A549 (cell line): ENCODE measurements around the gene AKAP6. TPM values are rescaled to one million over a fixed set of nuclear protein-coding genes. Genes with fewer than 3 reads are reported as not detected.

Experiments used
- ATAC-seq, 2 experiments: fragments of 200-7000 bp in 1 of 2; fragments of >200 bp in 1 of 2; cut with Nextera tagmentation in 1 of 2; cut with Tn5 transposase in 1 of 2; 3 replicates each; pipeline versions ENCODE4 v1.8.0 to v1.9.1; 2018 to 2020; ENCODE audit warnings: mild to moderate bottlenecking in 1 of 2, moderate library complexity in 1 of 2
- CTCF ChIA-PET: fragments of 300-600 bp; sonication (Branson Sonifier 250); formaldehyde crosslinking; extraction: SDS; loops from one replicate; lab custom pipeline; 2021; ENCODE audit warnings: antibody characterized with exemption, inconsistent platforms; lab: Yijun Ruan, JAX
- POLR2A ChIA-PET: fragments of 350-600 bp; formaldehyde crosslinking; extraction: SDS; loops from one replicate; lab custom pipeline; 2021; ENCODE audit warnings: antibody characterized with exemption, inconsistent platforms; lab: Yijun Ruan, JAX
- DNase-seq, 2 experiments: peaks; one replicate each; pipeline versions ENCODE4 v3.0.0 to v3.0.0-alpha.2; 2011 to 2016; ENCODE audit warnings: low read depth in 1 of 2, low spot score in 1 of 2
- FAIRE-seq: peaks from 2 replicates; lab custom pipeline; 2011; peaks lifted over from hg19 to GRCh38; lab: Jason Lieb, UNC
- H3K27ac ChIP-seq, 2 experiments: fragments of >200 bp; sonication (Bioruptor Twin); formaldehyde crosslinking; 3 replicates each; pipeline ENCODE4 v1.5.1; 2016 to 2017
- H3K4me1 ChIP-seq: fragments of >200 bp; sonication (Bioruptor Twin); formaldehyde crosslinking; 3 replicates; pipeline ENCODE4 v1.6.1; 2016
- H3K4me2 ChIP-seq: fragments of >200 bp; sonication (Bioruptor Twin); formaldehyde crosslinking; 3 replicates; pipeline ENCODE4 v1.6.1; 2016
- H3K4me3 ChIP-seq: fragments of >200 bp; sonication (Bioruptor Twin); formaldehyde crosslinking; 3 replicates; pipeline ENCODE4 v1.5.1; 2016
- H3K9me3 ChIP-seq: fragments of >200 bp; sonication (Bioruptor Twin); formaldehyde crosslinking; 3 replicates; pipeline ENCODE4 v1.6.1; 2016
- BHLHE40 ChIP-seq: IDR thresholded peaks from 2 replicates; pipeline ENCODE4 v1.6.1; 2012; ENCODE audit warnings: low read depth, low read length, inconsistent platforms
- CBX8 ChIP-seq: fragments of 200-600 bp; sonication (generic); IDR thresholded peaks from 2 replicates; pipeline ENCODE4 v1.6.1; 2016
- CEBPB ChIP-seq, 2 experiments: fragments of >200 bp in 1 of 2; sonication (Bioruptor Twin) in 1 of 2; formaldehyde crosslinking in 1 of 2; IDR thresholded peaks; 2 replicates each; pipeline ENCODE4 v1.6.1; 2012 to 2016
- EHF ChIP-seq: fragments of 250-450 bp; sonication (Bioruptor Pico); IDR thresholded peaks from 2 replicates; pipeline ENCODE4 v1.5.0; 2020; ENCODE audit warnings: mild to moderate bottlenecking
- EP300 ChIP-seq, 2 experiments: fragments of >200 bp; sonication (Bioruptor Twin); formaldehyde crosslinking; IDR thresholded peaks; 2 replicates in 1 of 2; 3 replicates in 1 of 2; pipeline ENCODE4 v1.6.1; 2016 to 2017
- FOSL2 ChIP-seq, 2 experiments: fragments of 450-650 bp in 1 of 2; fragments of >200 bp in 1 of 2; sonication (Bioruptor Twin) in 1 of 2; formaldehyde crosslinking; IDR thresholded peaks; 2 replicates each; pipeline versions ENCODE4 v1.5.0 to v1.6.1; 2016 to 2020; ENCODE audit warnings: mild to moderate bottlenecking in 1 of 2, moderate library complexity in 1 of 2
- HDAC2 ChIP-seq: fragments of 200-600 bp; sonication (generic); IDR thresholded peaks from 2 replicates; pipeline ENCODE4 v1.6.1; 2016
- JUNB ChIP-seq: fragments of >200 bp; sonication (Bioruptor Twin); formaldehyde crosslinking; IDR thresholded peaks from 2 replicates; pipeline ENCODE4 v1.6.1; 2016
- MAFK ChIP-seq: fragments of 450-650 bp; IDR thresholded peaks from 2 replicates; pipeline ENCODE4 v1.6.1; 2014; ENCODE audit not compliant: partially characterized antibody
- NFE2L2 ChIP-seq: fragments of 150-350 bp; conservative IDR thresholded peaks from 2 replicates; pipeline ENCODE4 v1.6.1; 2014; ENCODE audit warnings: low read length
- NPAS2 ChIP-seq: fragments of 250-450 bp; sonication (Bioruptor Pico); IDR thresholded peaks from 2 replicates; pipeline ENCODE4 v1.8.0; 2022; ENCODE audit warnings: mild to moderate bottlenecking, moderate library complexity, borderline replicate concordance
- PHF8 ChIP-seq: fragments of 200-600 bp; sonication (generic); IDR thresholded peaks from 2 replicates; pipeline ENCODE4 v1.6.1; 2016; ENCODE audit warnings: low read depth, mild to moderate bottlenecking, antibody characterized with exemption, moderate library complexity, borderline replicate concordance
- POLR2A ChIP-seq: IDR thresholded peaks from 2 replicates; pipeline ENCODE4 v1.6.1; 2012; ENCODE audit warnings: mild to moderate bottlenecking, low read length
- RAD21 ChIP-seq, 2 experiments: fragments of >200 bp in 1 of 2; sonication (Bioruptor Twin) in 1 of 2; formaldehyde crosslinking in 1 of 2; IDR thresholded peaks in 1 of 2; conservative IDR thresholded peaks in 1 of 2; 2 replicates in 1 of 2; 3 replicates in 1 of 2; pipeline ENCODE4 v1.6.1; 2012 to 2018; ENCODE audit warnings: inconsistent platforms in 1 of 2
- RFX5 ChIP-seq: fragments of 450-650 bp; IDR thresholded peaks from 2 replicates; pipeline ENCODE4 v1.7.1; 2014; ENCODE audit warnings: antibody characterized with exemption, mild to moderate bottlenecking, moderate library complexity
- RNF2 ChIP-seq: fragments of 200-600 bp; sonication (generic); IDR thresholded peaks from 2 replicates; pipeline ENCODE4 v1.6.1; 2016; ENCODE audit warnings: low read depth, mild to moderate bottlenecking, antibody characterized with exemption, moderate library complexity, borderline replicate concordance
- SMC3 ChIP-seq: fragments of >200 bp; sonication (Bioruptor Twin); formaldehyde crosslinking; IDR thresholded peaks from 3 replicates; pipeline ENCODE4 v1.6.1; 2018; ENCODE audit warnings: inconsistent platforms
- TP53 ChIP-seq: fragments of 250-450 bp; sonication (Bioruptor Pico); IDR thresholded peaks from 2 replicates; pipeline ENCODE4 v1.5.0; 2021; ENCODE audit warnings: mild to moderate bottlenecking, moderate library complexity
- WGBS: methylation state at CpG from one replicate; pipeline ENCODE4 v1.1.6; 2017; ENCODE audit errors: missing lambda C conversion rate; 5-methylcytosine and 5-hydroxymethylcytosine counted together
- polyA plus RNA-seq, 4 experiments: library from polyadenylated mRNA; depleted of rRNA in 3 of 4; stranded (reverse); fragments of >200 nt; fragmentation: RNase III in 1 of 4; extraction: RNeasy Plus Mini Kit Qiagen cat#74134 plus additional on column Dnase treatment in 1 of 4; gene quantifications; 2 replicates in 3 of 4; 3 replicates in 1 of 4; pipeline ENCODE4 v1.2.3, GENCODE V29; 2011 to 2017
- TF ChIP-seq, protein P1 (sequence below): IDR thresholded peaks from 2 replicates; pipeline ENCODE4 v1.6.1; 2012
- TF ChIP-seq, protein P2 (sequence below): fragments of >200 bp; sonication (Bioruptor Twin); formaldehyde crosslinking; IDR thresholded peaks from 3 replicates; pipeline ENCODE4 v1.6.1; 2016
- TF ChIP-seq, protein P3 (sequence below): fragments of 450-650 bp; IDR thresholded peaks from 2 replicates; pipeline ENCODE4 v1.6.1; 2014; ENCODE audit warnings: antibody characterized with exemption
- TF ChIP-seq, protein P4 (sequence below): fragments of 150-350 bp; IDR thresholded peaks from 2 replicates; pipeline ENCODE4 v1.6.1; 2014; ENCODE audit warnings: low read depth, mild to moderate bottlenecking, low read length

The AKAP6 gene
- polyA plus RNA-seq, 2 of the 4 experiments (the other 2 are of a cell fraction) = 0.27 to 1.9 TPM

DNA sequence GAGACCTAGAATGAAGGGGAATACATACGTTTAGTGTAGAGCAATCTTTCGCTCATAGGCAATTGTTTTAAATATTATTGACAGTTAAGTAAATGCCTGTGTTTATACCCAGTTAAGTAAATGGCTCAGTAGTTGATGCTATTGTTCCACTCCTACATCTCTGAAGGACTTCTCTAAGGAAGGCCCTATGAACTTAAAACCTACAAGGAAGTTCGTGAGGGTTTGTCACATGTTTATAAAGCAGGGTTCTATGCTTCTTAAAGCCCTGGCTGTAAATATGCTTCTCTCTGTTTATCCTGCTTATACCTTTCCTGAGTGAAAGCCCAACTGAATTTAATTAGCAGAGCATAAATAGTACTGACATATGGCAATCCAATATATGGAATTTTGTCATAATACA, 327.5 kb downstream of the AKAP6 start:
- H3K9me3 ChIP-seq = no peaks in the 10 kb centered on the region; the same call in 2 of the 3 replicates
- peaks cover 8% of the 10 kb centered on the region; the same call in 2 of the 3 replicates for H3K4me1 ChIP-seq
- TF ChIP-seq NPAS2 (CRISPR knock-in tag) (no peak), FOSL2 (IDR thresholded peaks at IDR 0.05) (no peak), FOSL2 (CRISPR knock-in tag; IDR thresholded peaks at IDR 0.05) (no peak), SMC3 (no peak), JUNB (no peak)
- TF ChIP-seq, protein P1, sequence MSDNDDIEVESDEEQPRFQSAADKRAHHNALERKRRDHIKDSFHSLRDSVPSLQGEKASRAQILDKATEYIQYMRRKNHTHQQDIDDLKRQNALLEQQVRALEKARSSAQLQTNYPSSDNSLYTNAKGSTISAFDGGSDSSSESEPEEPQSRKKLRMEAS = no peak
- TF ChIP-seq, protein P2, sequence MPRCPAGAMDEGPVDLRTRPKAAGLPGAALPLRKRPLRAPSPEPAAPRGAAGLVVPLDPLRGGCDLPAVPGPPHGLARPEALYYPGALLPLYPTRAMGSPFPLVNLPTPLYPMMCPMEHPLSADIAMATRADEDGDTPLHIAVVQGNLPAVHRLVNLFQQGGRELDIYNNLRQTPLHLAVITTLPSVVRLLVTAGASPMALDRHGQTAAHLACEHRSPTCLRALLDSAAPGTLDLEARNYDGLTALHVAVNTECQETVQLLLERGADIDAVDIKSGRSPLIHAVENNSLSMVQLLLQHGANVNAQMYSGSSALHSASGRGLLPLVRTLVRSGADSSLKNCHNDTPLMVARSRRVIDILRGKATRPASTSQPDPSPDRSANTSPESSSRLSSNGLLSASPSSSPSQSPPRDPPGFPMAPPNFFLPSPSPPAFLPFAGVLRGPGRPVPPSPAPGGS = no peak
- H3K4me2 ChIP-seq = peak overlapping the region; percentile 19; the same call in 1 of the 3 replicates
- POLR2A ChIA-PET = no interaction called here
- CTCF ChIA-PET = no interaction called here
- no peak for FAIRE-seq
- peak overlapping the region; percentile 50 to 67 for H3K27ac ChIP-seq
- no peak for ATAC-seq
- no peak for DNase-seq
- H3K4me3 ChIP-seq = no peak overlapping the region
- 88% methylated on average over 3 of the region's 3 CpGs for WGBS

DNA sequence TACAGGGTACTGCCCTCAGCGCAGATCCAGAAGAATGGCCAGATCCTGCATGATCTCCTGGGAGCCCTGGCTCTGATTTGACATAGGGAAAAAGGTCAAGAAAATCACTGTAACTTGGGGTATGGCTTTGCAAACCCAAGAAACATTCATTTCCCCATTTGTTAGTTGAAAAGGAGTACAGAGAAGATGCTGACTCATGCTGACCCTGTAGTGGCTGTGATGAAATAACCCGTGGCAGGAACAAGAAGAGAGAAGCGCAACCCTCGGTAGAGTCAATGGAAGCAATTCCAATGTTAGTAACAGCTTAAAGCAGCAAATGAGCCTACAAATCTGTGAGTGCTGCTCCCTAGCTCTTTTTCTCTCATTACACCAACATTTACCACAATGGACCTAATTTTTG, 328.0 kb downstream of the AKAP6 start:
- Histone ChIP-seq H3K4me3 (no peak overlapping the region), H3K4me2 (peak overlapping the region; percentile 19; the same call in 2 of the 3 replicates), H3K4me1 (peaks cover 8% of the 10 kb centered on the region; the same call in 2 of the 3 replicates), H3K9me3 (no peaks in the 10 kb centered on the region; the same call in 2 of the 3 replicates), H3K27ac (peak overlapping the region; percentile 50 to 67)
- 47% methylated on average over 4 of the region's 4 CpGs for WGBS
- CTCF ChIA-PET = no interaction called here
- TF ChIP-seq MAFK (peak; percentile 86), NFE2L2 (peak; percentile 65), PHF8 (no peak), CEBPB (IDR thresholded peaks at IDR 0.05) (peak in 1 of 2 experiments; percentile 45; a peak in 1 of 4 replicates)
- POLR2A ChIA-PET = no interaction called here
- FAIRE-seq = no peak
- peak in 1 of 2 experiments; percentile 61 for DNase-seq
- 0 out of 6 replicates have a peak, but pooled peaks of 1 of the 2 experiments have one; percentile 32 for ATAC-seq

DNA sequence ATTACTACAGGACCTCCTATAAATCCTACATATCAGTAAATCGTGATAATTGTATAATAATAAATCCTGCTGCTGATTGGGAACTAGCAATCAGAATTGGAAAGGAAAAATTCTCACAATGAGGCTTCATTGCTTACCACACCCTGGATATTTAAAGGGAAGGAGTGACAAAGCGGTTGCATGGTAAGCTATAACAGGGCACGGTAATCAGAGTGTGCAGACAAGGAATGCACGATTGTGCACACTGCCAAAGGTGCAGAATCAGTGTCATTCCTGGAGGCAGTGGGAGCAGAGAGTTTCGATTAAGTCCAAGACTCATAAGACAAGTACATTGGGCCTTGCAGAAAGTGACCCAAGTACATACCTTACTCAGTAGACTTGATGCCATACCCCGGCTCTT, 332.1 kb downstream of the AKAP6 start:
- H3K4me3 ChIP-seq = no peak overlapping the region
- DNase-seq = no peak
- FAIRE-seq = no peak
- CTCF ChIA-PET = no interaction called here
- no peak overlapping the region for H3K27ac ChIP-seq
- no peak overlapping the region for H3K4me2 ChIP-seq
- no peak for ATAC-seq
- 48% methylated on average over 6 of the region's 6 CpGs for WGBS
- no peaks in the 10 kb centered on the region; the same call in 2 of the 3 replicates for H3K9me3 ChIP-seq
- POLR2A ChIA-PET = no interaction called here
- TF ChIP-seq TP53 (CRISPR knock-in tag) = no peak
- H3K4me1 ChIP-seq = peaks cover 8% of the 10 kb centered on the region; the same call in 2 of the 3 replicates

DNA sequence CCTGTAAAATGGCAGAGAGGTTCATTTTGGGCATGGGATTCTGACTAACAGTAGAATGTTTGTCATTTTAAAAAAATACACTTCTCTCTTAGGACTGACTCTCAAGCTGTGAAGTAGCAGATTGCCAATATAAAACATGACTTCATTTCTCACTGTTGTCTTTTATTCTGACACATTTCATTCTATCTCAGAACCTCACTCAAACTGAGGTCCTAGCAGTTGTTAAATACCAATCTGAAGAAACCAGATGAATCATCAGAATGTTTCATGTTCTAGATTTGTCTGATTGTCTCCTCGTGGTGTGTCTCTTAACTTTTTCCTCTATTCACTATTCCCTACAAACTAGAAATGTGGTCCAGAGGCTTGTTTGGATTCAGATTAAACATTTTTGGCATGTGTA, 333.1 kb downstream of the AKAP6 start:
- FAIRE-seq (peak; percentile 76), DNase-seq (no peak), ATAC-seq (no peak)
- H3K4me3 ChIP-seq = no peak overlapping the region
- ChIA-PET POLR2A (no interaction called here), CTCF (no interaction called here)
- no peak overlapping the region for H3K27ac ChIP-seq
- peaks cover 3% of the 10 kb centered on the region; the same call in 2 of the 3 replicates for H3K4me1 ChIP-seq
- H3K9me3 ChIP-seq = no peaks in the 10 kb centered on the region
- no peak overlapping the region for H3K4me2 ChIP-seq
- TF ChIP-seq, protein P2 = no peak
- no peak for TF ChIP-seq BHLHE40
- TF ChIP-seq RAD21 (conservative IDR thresholded peaks at IDR 0.05 in 1 of 2, IDR thresholded peaks at IDR 0.05 in 1 of 2) = no peak
- no peak for TF ChIP-seq RNF2
- WGBS = 3% methylated on average over 1 of the region's 1 CpG

DNA sequence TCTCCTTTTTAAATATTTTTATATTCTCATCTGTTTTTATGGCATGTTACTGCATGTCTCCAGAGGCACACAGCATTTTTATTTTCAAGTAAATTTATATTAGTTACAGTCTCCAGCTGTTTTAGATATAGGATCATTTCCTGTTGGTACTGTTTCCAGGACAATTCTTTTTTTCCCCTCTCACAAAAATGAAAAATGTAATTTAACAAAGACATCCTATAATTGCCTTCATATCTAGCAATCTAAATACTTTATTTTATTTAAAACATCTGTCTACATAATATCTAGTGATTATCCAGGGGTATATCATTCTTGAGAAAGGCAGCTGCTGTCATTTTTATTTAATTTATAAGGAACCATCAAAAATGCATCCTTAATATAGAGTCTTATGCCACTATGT, 337.2 kb downstream of the AKAP6 start:
- Histone ChIP-seq H3K4me3 (no peak overlapping the region), H3K4me1 (no peaks in the 10 kb centered on the region), H3K27ac (no peak overlapping the region), H3K9me3 (no peaks in the 10 kb centered on the region), H3K4me2 (no peak overlapping the region)
- DNase-seq (no peak), ATAC-seq (no peak), FAIRE-seq (no peak)
- ChIA-PET CTCF (no interaction called here), POLR2A (no interaction called here)
- no peak for TF ChIP-seq EHF
- no peak for TF ChIP-seq HDAC2
- TF ChIP-seq RFX5 = no peak
- TF ChIP-seq, protein P3, sequence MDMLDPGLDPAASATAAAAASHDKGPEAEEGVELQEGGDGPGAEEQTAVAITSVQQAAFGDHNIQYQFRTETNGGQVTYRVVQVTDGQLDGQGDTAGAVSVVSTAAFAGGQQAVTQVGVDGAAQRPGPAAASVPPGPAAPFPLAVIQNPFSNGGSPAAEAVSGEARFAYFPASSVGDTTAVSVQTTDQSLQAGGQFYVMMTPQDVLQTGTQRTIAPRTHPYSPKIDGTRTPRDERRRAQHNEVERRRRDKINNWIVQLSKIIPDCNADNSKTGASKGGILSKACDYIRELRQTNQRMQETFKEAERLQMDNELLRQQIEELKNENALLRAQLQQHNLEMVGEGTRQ = no peak
- no peak for TF ChIP-seq EP300 (IDR thresholded peaks at IDR 0.05)
- TF ChIP-seq, protein P4, sequence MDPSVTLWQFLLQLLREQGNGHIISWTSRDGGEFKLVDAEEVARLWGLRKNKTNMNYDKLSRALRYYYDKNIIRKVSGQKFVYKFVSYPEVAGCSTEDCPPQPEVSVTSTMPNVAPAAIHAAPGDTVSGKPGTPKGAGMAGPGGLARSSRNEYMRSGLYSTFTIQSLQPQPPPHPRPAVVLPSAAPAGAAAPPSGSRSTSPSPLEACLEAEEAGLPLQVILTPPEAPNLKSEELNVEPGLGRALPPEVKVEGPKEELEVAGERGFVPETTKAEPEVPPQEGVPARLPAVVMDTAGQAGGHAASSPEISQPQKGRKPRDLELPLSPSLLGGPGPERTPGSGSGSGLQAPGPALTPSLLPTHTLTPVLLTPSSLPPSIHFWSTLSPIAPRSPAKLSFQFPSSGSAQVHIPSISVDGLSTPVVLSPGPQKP = no peak
- no peak for TF ChIP-seq CBX8
- no peak for TF ChIP-seq POLR2A
